WTC11 (cell line): ENCODE measurements around the gene PHRF1. TPM values are rescaled to one million over a fixed set of nuclear protein-coding genes. Genes with fewer than 3 reads are reported as not detected.

Experiments
- ATAC-seq: fragments of 200-7000 bp; cut with Tn5 transposase; 2 replicates; pipeline ENCODE4 v1.10.0; 2021; ENCODE audit warnings: mild to moderate bottlenecking, moderate library complexity
- CTCF ChIA-PET: fragments of 300-600 bp; sonication (Branson Sonifier 250); formaldehyde crosslinking; loops from one replicate; lab custom pipeline; 2021; ENCODE audit warnings: antibody characterized with exemption; lab: Charles Lee
- POLR2A ChIA-PET: fragments of 350-600 bp; sonication (Branson Sonifier 250); formaldehyde crosslinking; loops from one replicate; lab custom pipeline; 2021; ENCODE audit warnings: antibody characterized with exemption; lab: Charles Lee
- DNase-seq: peaks from one replicate; pipeline ENCODE4 v3.0.0; 2021; ENCODE audit warnings: low spot score
- H3K27ac Mint-ChIP-seq: 2 replicates; pipeline ENCODE4 v1.8.0; 2021; ENCODE audit warnings: mixed read lengths
- H3K27me3 Mint-ChIP-seq: 2 replicates; pipeline ENCODE4 v1.8.0; 2021; ENCODE audit warnings: low read depth, mild to moderate bottlenecking, moderate library complexity, mixed read lengths
- H3K36me3 Mint-ChIP-seq: 2 replicates; pipeline ENCODE4 v1.8.0; 2021; ENCODE audit warnings: mixed read lengths
- H3K4me1 Mint-ChIP-seq: 2 replicates; pipeline ENCODE4 v1.8.0; 2022; ENCODE audit warnings: mixed read lengths
- H3K4me3 Mint-ChIP-seq: 2 replicates; pipeline ENCODE4 v1.8.0; 2021; ENCODE audit warnings: mild to moderate bottlenecking, moderate library complexity, mixed read lengths
- H3K9me3 Mint-ChIP-seq: 2 replicates; pipeline ENCODE4 v1.8.0; 2021; ENCODE audit warnings: mixed read lengths
- CDX4 ChIP-seq: fragments of 250-450 bp; sonication (Bioruptor Pico); IDR thresholded peaks from 2 replicates; pipeline ENCODE4 v1.9.0; 2021; ENCODE audit warnings: moderate library complexity, mild to moderate bottlenecking, inconsistent platforms, borderline replicate concordance
- EMX1 ChIP-seq: fragments of 250-450 bp; sonication (Bioruptor Pico); IDR thresholded peaks from 2 replicates; pipeline ENCODE4 v1.8.0; 2021; ENCODE audit warnings: mild to moderate bottlenecking
- ESRRA ChIP-seq: sonication (generic); formaldehyde crosslinking; IDR thresholded peaks from 2 replicates; pipeline ENCODE4 v1.8.1; 2022; ENCODE audit warnings: mild to moderate bottlenecking, missing genetic modification reagents, borderline replicate concordance
- FOXP4 ChIP-seq: sonication (generic); formaldehyde crosslinking; IDR thresholded peaks from 2 replicates; pipeline ENCODE4 v1.8.0; 2022; ENCODE audit warnings: mild to moderate bottlenecking, missing genetic modification reagents
- GABPB1 ChIP-seq: sonication (generic); formaldehyde crosslinking; IDR thresholded peaks from 2 replicates; pipeline ENCODE4 v1.8.1; 2023; ENCODE audit warnings: mild to moderate bottlenecking, missing genetic modification reagents
- IRF2 ChIP-seq: sonication (generic); formaldehyde crosslinking; IDR thresholded peaks from 2 replicates; pipeline ENCODE4 v1.8.0; 2022; ENCODE audit warnings: low read depth, missing genetic modification reagents, borderline replicate concordance
- NFE2L1 ChIP-seq: sonication (generic); formaldehyde crosslinking; IDR thresholded peaks from 2 replicates; pipeline ENCODE4 v1.8.1; 2023; ENCODE audit warnings: missing genetic modification reagents
- TEAD1 ChIP-seq: sonication (generic); formaldehyde crosslinking; IDR thresholded peaks from 2 replicates; pipeline ENCODE4 v1.8.0; 2022; ENCODE audit warnings: mild to moderate bottlenecking, missing genetic modification reagents
- ZBTB21 ChIP-seq: sonication (generic); formaldehyde crosslinking; IDR thresholded peaks from 2 replicates; pipeline ENCODE4 v1.8.1; 2023; ENCODE audit warnings: mild to moderate bottlenecking, missing genetic modification reagents, borderline replicate concordance
- ZNF121 ChIP-seq: sonication (generic); formaldehyde crosslinking; IDR thresholded peaks from 2 replicates; pipeline ENCODE4 v1.8.0; 2023; ENCODE audit warnings: missing genetic modification reagents
- ZNF232 ChIP-seq: sonication (generic); formaldehyde crosslinking; IDR thresholded peaks from 2 replicates; pipeline ENCODE4 v1.8.0; 2022; ENCODE audit warnings: mild to moderate bottlenecking, missing genetic modification reagents
- ZNF263 ChIP-seq: sonication (generic); formaldehyde crosslinking; IDR thresholded peaks from 2 replicates; pipeline ENCODE4 v1.8.1; 2022; ENCODE audit warnings: low read depth, mild to moderate bottlenecking, moderate library complexity, missing genetic modification reagents
- total RNA-seq: library from RNA; stranded (reverse); gene quantifications from 3 replicates; pipeline ENCODE4 v1.2.3, GENCODE V29; 2021
- TF ChIP-seq, protein P1 (sequence below): sonication (generic); formaldehyde crosslinking; IDR thresholded peaks from 2 replicates; pipeline ENCODE4 v1.8.1; 2023; ENCODE audit warnings: mild to moderate bottlenecking, moderate library complexity, missing genetic modification reagents
- TF ChIP-seq, protein P2 (sequence below): sonication (generic); formaldehyde crosslinking; IDR thresholded peaks from 2 replicates; pipeline ENCODE4 v1.8.1; 2022; ENCODE audit warnings: mild to moderate bottlenecking, missing genetic modification reagents, moderate library complexity, borderline replicate concordance

The PHRF1 gene
- total RNA-seq, 1 experiment from 2014 or later: 46.9 TPM

- TF ChIP-seq CDX4: no peak
These were observed 34.0 kb downstream of the PHRF1 start (continued) for GRCh38 chr11:610146-610801.

DNA sequence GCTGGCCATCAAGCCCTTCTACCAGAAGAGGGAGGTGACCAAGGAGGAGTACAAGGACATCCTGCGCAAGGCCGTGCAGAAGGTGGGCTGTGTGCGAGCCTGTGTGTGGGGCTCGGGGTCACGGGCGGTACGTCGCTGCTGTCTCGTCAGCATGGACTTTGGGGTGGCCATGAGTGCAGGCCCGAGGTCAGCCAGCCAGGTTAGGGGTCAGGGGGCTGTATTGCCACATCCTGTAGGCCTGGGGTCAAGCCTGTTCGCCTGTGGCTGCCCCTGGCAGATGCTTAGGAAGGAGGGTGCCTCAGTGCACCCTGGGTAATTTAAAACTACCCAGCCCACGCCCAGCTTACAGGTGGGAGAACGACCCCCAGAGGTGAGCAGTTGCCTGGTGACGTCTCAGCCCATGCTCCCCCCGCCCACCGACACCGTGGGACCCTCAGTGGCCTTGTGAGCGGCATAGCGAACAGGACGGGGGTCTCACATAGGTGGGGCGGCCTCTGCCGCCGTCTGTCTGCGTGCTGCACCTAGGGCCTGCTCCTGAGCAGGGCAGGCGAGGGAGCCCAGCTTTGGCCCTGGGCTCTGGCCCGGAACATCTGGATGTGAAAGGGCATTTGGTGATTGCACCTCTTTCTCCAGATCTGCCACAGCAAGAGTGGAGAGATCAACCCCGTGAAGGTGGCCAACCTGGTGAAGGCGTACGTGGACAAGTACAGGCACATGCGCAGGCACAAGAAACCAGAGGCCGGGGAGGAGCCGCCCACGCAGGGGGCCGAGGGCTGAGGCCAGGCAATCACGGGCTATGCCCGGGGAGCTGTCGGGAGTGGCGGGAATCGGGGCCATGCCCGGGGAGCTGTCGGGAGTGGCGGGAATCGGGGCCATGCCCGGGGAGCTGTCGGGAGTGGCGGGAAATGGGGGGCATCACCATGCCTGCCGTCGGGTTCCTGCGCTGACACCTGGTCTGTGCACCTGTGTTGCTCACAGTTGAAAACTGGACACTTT is 35.0 kb downstream of the PHRF1 start:
- POLR2A ChIA-PET: no interaction called here
- no peak overlapping the region for H3K27ac Mint-ChIP-seq

More for the DNA sequence above, 35.0 kb downstream of the PHRF1 start:
- Mint-ChIP-seq H3K36me3 (peaks cover 23% of the 10 kb centered on the region), H3K4me1 (0 out of 2 replicates have a peak, but pooled peaks cover 4% of the 10 kb centered on the region), H3K4me3 (no peak overlapping the region), H3K27me3 (no peaks in the 10 kb centered on the region), H3K9me3 (no peaks in the 10 kb centered on the region)
- CTCF ChIA-PET: interaction anchor here (0.6 to 2.8 kb wide), 4 partner anchors 26 to 115 kb away, joined by 3 to 14 read pairs (median 4); partner anchors contain the start of gene LMNTD2
- no peak for TF ChIP-seq ESRRA (CRISPR knock-in tag)
- TF ChIP-seq CDX4: no peak
- no peak for TF ChIP-seq ZBTB21 (CRISPR knock-in tag)
- TF ChIP-seq TEAD1 (CRISPR knock-in tag): no peak
- TF ChIP-seq GABPB1: no peak
- TF ChIP-seq EMX1 (CRISPR knock-in tag): no peak
- TF ChIP-seq ZNF121: no peak
- no peak for TF ChIP-seq NFE2L1 (CRISPR knock-in tag)
- TF ChIP-seq FOXP4 (CRISPR knock-in tag): no peak
- no peak for TF ChIP-seq IRF2 (CRISPR knock-in tag)
- TF ChIP-seq, protein P1, sequence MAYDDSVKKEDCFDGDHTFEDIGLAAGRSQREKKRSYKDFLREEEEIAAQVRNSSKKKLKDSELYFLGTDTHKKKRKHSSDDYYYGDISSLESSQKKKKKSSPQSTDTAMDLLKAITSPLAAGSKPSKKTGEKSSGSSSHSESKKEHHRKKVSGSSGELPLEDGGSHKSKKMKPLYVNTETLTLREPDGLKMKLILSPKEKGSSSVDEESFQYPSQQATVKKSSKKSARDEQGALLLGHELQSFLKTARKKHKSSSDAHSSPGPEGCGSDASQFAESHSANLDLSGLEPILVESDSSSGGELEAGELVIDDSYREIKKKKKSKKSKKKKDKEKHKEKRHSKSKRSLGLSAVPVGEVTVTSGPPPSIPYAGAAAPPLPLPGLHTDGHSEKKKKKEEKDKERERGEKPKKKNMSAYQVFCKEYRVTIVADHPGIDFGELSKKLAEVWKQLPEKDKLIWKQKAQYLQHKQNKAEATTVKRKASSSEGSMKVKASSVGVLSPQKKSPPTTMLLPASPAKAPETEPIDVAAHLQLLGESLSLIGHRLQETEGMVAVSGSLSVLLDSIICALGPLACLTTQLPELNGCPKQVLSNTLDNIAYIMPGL: no peak
- no peak for TF ChIP-seq ZNF263
- TF ChIP-seq, protein P2, sequence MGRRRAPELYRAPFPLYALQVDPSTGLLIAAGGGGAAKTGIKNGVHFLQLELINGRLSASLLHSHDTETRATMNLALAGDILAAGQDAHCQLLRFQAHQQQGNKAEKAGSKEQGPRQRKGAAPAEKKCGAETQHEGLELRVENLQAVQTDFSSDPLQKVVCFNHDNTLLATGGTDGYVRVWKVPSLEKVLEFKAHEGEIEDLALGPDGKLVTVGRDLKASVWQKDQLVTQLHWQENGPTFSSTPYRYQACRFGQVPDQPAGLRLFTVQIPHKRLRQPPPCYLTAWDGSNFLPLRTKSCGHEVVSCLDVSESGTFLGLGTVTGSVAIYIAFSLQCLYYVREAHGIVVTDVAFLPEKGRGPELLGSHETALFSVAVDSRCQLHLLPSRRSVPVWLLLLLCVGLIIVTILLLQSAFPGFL (CRISPR knock-in tag): no peak
- no peak for TF ChIP-seq ZNF232 (CRISPR knock-in tag)
- DNase-seq: no peak
- ATAC-seq: no peak
